Keratinocyte (primary cell): ENCODE data around the gene MYB. TPM values are rescaled to one million over a fixed set of nuclear protein-coding genes. Genes with fewer than 3 reads are reported as not detected.

Experiments
- DNase-seq: peaks from one replicate; pipeline ENCODE4 v3.0.0-alpha.2; 2011; ENCODE audit warnings: low read depth, missing footprints, low spot score
- FAIRE-seq: peaks from 2 replicates; lab custom pipeline; 2011; peaks lifted over from hg19 to GRCh38; lab: Jason Lieb, UNC
- H2AFZ ChIP-seq: 2 replicates; pipeline ENCODE4 v1.6.0; 2012; ENCODE audit warnings: low read length, control low read depth, inconsistent platforms; ENCODE audit not compliant: control insufficient read depth
- H3K27ac ChIP-seq: 2 replicates; pipeline ENCODE4 v1.5.1; 2011; ENCODE audit warnings: low read length; ENCODE audit not compliant: control insufficient read depth, insufficient read depth
- H3K27me3 ChIP-seq: 3 replicates; pipeline ENCODE4 v1.6.0; 2011; ENCODE audit warnings: low read length; ENCODE audit not compliant: control insufficient read depth, insufficient read depth; ENCODE audit errors: extremely low read depth
- H3K36me3 ChIP-seq, 2 experiments: 2 replicates in 1 of 2; 3 replicates in 1 of 2; pipeline ENCODE4 v1.5.1; 2011; ENCODE audit warnings: low read length in 2 of 2, mild to moderate bottlenecking in 1 of 2; ENCODE audit not compliant: control insufficient read depth in 2 of 2, insufficient read depth in 2 of 2; ENCODE audit errors: extremely low read depth in 1 of 2
- H3K4me1 ChIP-seq: 3 replicates; pipeline ENCODE4 v1.5.1; 2011; ENCODE audit warnings: low read length; ENCODE audit not compliant: control insufficient read depth, insufficient read depth; ENCODE audit errors: extremely low read depth
- H3K4me2 ChIP-seq: 3 replicates; pipeline ENCODE4 v1.6.0; 2011; ENCODE audit warnings: low read depth, low read length; ENCODE audit not compliant: control insufficient read depth, insufficient read depth; ENCODE audit errors: extremely low read depth
- H3K4me3 ChIP-seq, 3 experiments: fragments of 200-600 bp in 1 of 3; sonication (generic) in 1 of 3; 2 replicates in 2 of 3; 3 replicates in 1 of 3; pipeline ENCODE4 v1.5.1; 2011 to 2016; ENCODE audit warnings: low read length in 3 of 3, mild to moderate bottlenecking in 3 of 3, control low read depth in 2 of 3, inconsistent platforms in 1 of 3, low read depth in 1 of 3, mixed read lengths in 1 of 3, mixed run types in 1 of 3, moderate library complexity in 1 of 3; ENCODE audit not compliant: control insufficient read depth in 2 of 3, insufficient read depth in 2 of 3; ENCODE audit errors: extremely low read depth in 1 of 3
- H3K79me2 ChIP-seq: 2 replicates; pipeline ENCODE4 v1.6.0; 2012; ENCODE audit warnings: low read length; ENCODE audit not compliant: control insufficient read depth, insufficient read depth
- H3K9ac ChIP-seq: 3 replicates; pipeline ENCODE4 v1.6.0; 2011; ENCODE audit warnings: low read length; ENCODE audit not compliant: control insufficient read depth, insufficient read depth; ENCODE audit errors: extremely low read depth
- H3K9me1 ChIP-seq: 3 replicates; pipeline ENCODE4 v1.6.0; 2011; ENCODE audit warnings: low read length; ENCODE audit not compliant: control insufficient read depth, insufficient read depth; ENCODE audit errors: extremely low read depth
- H3K9me3 ChIP-seq: 2 replicates; pipeline ENCODE4 v1.5.1; 2012; ENCODE audit warnings: low read depth, low read length; ENCODE audit not compliant: control insufficient read depth
- H4K20me1 ChIP-seq: 3 replicates; pipeline ENCODE4 v1.6.0; 2011; ENCODE audit warnings: low read length; ENCODE audit not compliant: control insufficient read depth, insufficient read depth; ENCODE audit errors: extremely low read depth
- CTCF ChIP-seq, 3 experiments: IDR thresholded peaks in 1 of 3; conservative IDR thresholded peaks in 1 of 3; optimal IDR thresholded peaks in 1 of 3; 2 replicates in 2 of 3; 3 replicates in 1 of 3; pipeline versions ENCODE3 to v1.5.1; 2011; ENCODE audit warnings: low read length in 3 of 3, mild to moderate bottlenecking in 3 of 3, moderate library complexity in 2 of 3, control low read depth in 1 of 3, inconsistent platforms in 1 of 3; ENCODE audit not compliant: insufficient read depth in 2 of 3; ENCODE audit errors: extremely low read depth in 1 of 3
- EZH2 ChIP-seq: IDR thresholded peaks from one replicate; pipeline ENCODE4 v1.6.1; 2012; ENCODE audit warnings: inconsistent platforms, mild to moderate bottlenecking, low read length, moderate library complexity
- dilution Hi-C: fragments of 300-500 bp; cut with MboI; formaldehyde crosslinking; loops from one replicate; pipeline ENCODE4 v1.7.0; 2020; ENCODE audit warnings: low sequenced_read_pairs; ENCODE audit not compliant: extremely low pct_ligation_motif_present
- polyA plus RNA-seq, 5 experiments: library from polyadenylated mRNA; depleted of rRNA in 3 of 5; stranded (reverse) in 3 of 5; stranded (forward) in 1 of 5; unstranded in 1 of 5; fragments of >200 nt; gene quantifications; 1 replicate in 1 of 5; 2 replicates in 3 of 5; 3 replicates in 1 of 5; pipeline versions ENCODE4 v1.2.1 to v1.2.3, GENCODE V29; 2011 to 2012; ENCODE audit warnings: missing spikeins in 2 of 5, low read depth in 1 of 5, low replicate concordance in 1 of 5

MYB gene
- polyA plus RNA-seq, 1 donor (not counting 4 experiments of a cell fraction or from before 2014, with no cell fraction given) = 0.04 TPM

GRCh38 chr6:135135835-135136234 is 45.3 kb upstream of the MYB start:
- FAIRE-seq = no peak
- dilution Hi-C loops = no loop called here
- Histone ChIP-seq H3K36me3 (no peaks in the 10 kb centered on the region), H4K20me1 (no peaks in the 10 kb centered on the region), H3K4me2 (no peak overlapping the region), H3K27me3 (no peaks in the 10 kb centered on the region), H3K9ac (no peak overlapping the region), H3K9me3 (no peaks in the 10 kb centered on the region), H3K4me1 (no peaks in the 10 kb centered on the region), H2AFZ (no peak overlapping the region), H3K27ac (no peak overlapping the region), H3K4me3 (no peak overlapping the region), H3K9me1 (no peaks in the 10 kb centered on the region), H3K79me2 (no peaks in the 10 kb centered on the region)
- no peak for TF ChIP-seq CTCF (optimal IDR thresholded peaks at IDR 0.05 in 1 of 3, IDR thresholded peaks at IDR 0.05 in 1 of 3, conservative IDR thresholded peaks at IDR 0.05 in 1 of 3; ENCODE audit: extremely low read depth in 1 of 3, insufficient read depth in 2 of 3, low read length in 3 of 3)
- no peak for TF ChIP-seq EZH2
- DNase-seq = no peak

- Histone ChIP-seq H3K9me1 (no peaks in the 10 kb centered on the region), H3K9ac (no peak overlapping the region), H3K9me3 (no peaks in the 10 kb centered on the region), H3K4me2 (no peak overlapping the region), H4K20me1 (no peaks in the 10 kb centered on the region), H3K79me2 (no peaks in the 10 kb centered on the region), H3K27me3 (peaks cover 3% of the 10 kb centered on the region), H3K27ac (no peak overlapping the region), H3K4me1 (no peaks in the 10 kb centered on the region), H2AFZ (no peak overlapping the region), H3K4me3 (no peak overlapping the region), H3K36me3 (no peaks in the 10 kb centered on the region)
- dilution Hi-C loops = no loop called here
- DNase-seq (no peak), FAIRE-seq (no peak)
- TF ChIP-seq CTCF (optimal IDR thresholded peaks at IDR 0.05 in 1 of 3, IDR thresholded peaks at IDR 0.05 in 1 of 3, conservative IDR thresholded peaks at IDR 0.05 in 1 of 3; ENCODE audit: extremely low read depth in 1 of 3, insufficient read depth in 2 of 3, low read length in 3 of 3) = no peak
- TF ChIP-seq EZH2 = no peak
Measured at GRCh38 chr6:135137826-135138225, 43.3 kb upstream of the MYB start.
